GM12878 (cell line): ENCODE data around the gene ZNF282. TPM values are rescaled to one million over a fixed set of nuclear protein-coding genes. Genes with fewer than 3 reads are reported as not detected.

Experiments
- CEBPZ ChIP-seq: fragments of 150-350 bp; IDR thresholded peaks from 2 replicates; pipeline ENCODE4 v1.6.1; 2016; ENCODE audit warnings: low read depth, low read length
- CUX1 ChIP-seq: IDR thresholded peaks from 2 replicates; pipeline ENCODE4 v1.6.1; 2012; ENCODE audit warnings: improper control_type of control experiment, low read depth, low read length; ENCODE audit not compliant: insufficient replicate concordance
- FOXK2 ChIP-seq: fragments of 450-650 bp; IDR thresholded peaks from 2 replicates; pipeline ENCODE4 v1.6.1; 2017; ENCODE audit warnings: mild to moderate bottlenecking, moderate library complexity
- FOXM1 ChIP-seq: IDR thresholded peaks from 2 replicates; pipeline ENCODE4 v1.6.1; 2012; ENCODE audit warnings: low read depth, mild to moderate bottlenecking, inconsistent platforms, low read length, moderate library complexity
- HDAC2 ChIP-seq: fragments of 200-600 bp; sonication (generic); IDR thresholded peaks from 2 replicates; pipeline ENCODE4 v1.6.1; 2017
- HDAC6 ChIP-seq: fragments of 200-600 bp; sonication (generic); IDR thresholded peaks from one replicate; pipeline ENCODE4 v1.8.0; 2017; ENCODE audit warnings: antibody characterized with exemption; ENCODE audit not compliant: unreplicated experiment
- JUNB ChIP-seq: IDR thresholded peaks from 2 replicates; pipeline ENCODE4 v1.6.1; 2016; ENCODE audit warnings: antibody characterized with exemption, mild to moderate bottlenecking
- KAT2A ChIP-seq: conservative IDR thresholded peaks from 2 replicates; pipeline ENCODE4 v1.6.1; 2011; ENCODE audit warnings: low read depth, low read length; ENCODE audit not compliant: control insufficient read depth
- NFYB ChIP-seq: IDR thresholded peaks from 2 replicates; pipeline ENCODE4 v1.6.1; 2011; ENCODE audit warnings: low read depth, mild to moderate bottlenecking, low read length, improper control_type of control experiment, moderate library complexity; ENCODE audit not compliant: insufficient read depth
- NR2F1 ChIP-seq: fragments of 450-650 bp; conservative IDR thresholded peaks from 2 replicates; pipeline ENCODE4 v1.6.1; 2017; ENCODE audit warnings: mild to moderate bottlenecking
- SKIL ChIP-seq: fragments of 450-650 bp; IDR thresholded peaks from 2 replicates; pipeline ENCODE4 v1.6.1; 2017; ENCODE audit warnings: mild to moderate bottlenecking, low read depth, inconsistent platforms; ENCODE audit not compliant: poor library complexity, severe bottlenecking
- TAF1 ChIP-seq: IDR thresholded peaks from 2 replicates; pipeline ENCODE4 v1.6.1; 2011; ENCODE audit warnings: mild to moderate bottlenecking, low read depth, low read length, borderline replicate concordance
- ZSCAN29 ChIP-seq: fragments of 450-650 bp; IDR thresholded peaks from 2 replicates; pipeline ENCODE4 v1.6.1; 2017; ENCODE audit warnings: mild to moderate bottlenecking, moderate library complexity
- polyA plus RNA-seq, 11 experiments: library from polyadenylated mRNA; depleted of rRNA in 4 of 11; unstranded in 6 of 11; stranded (reverse) in 5 of 11; fragments of >200 nt; fragmentation: Nextera tagmentation in 4 of 11; fragmentation: Illumina TruSeq in 1 of 11; extraction: Ambion mirVana in 4 of 11; extraction: Trizol in 1 of 11; gene quantifications; 1 replicate in 1 of 11; 2 replicates in 10 of 11; pipeline versions ENCODE4 v1.2.1 to v1.2.3, GENCODE V29; 2011 to 2016; ENCODE audit warnings: inconsistent platforms in 2 of 11, missing spikeins in 2 of 11, low read depth in 1 of 11
- total RNA-seq, 4 experiments: library from RNA; depleted of rRNA in 3 of 4; stranded (reverse); fragments of >200 nt in 3 of 4; fragmentation: Illumina TruSeq in 1 of 4; extraction: Trizol in 1 of 4; gene quantifications; 2 replicates each; pipeline versions ENCODE4 v1.2.1 to v1.2.3, GENCODE V29; 2013 to 2021
- TF ChIP-seq, protein P1 (sequence below): IDR thresholded peaks from 2 replicates; pipeline ENCODE4 v1.6.1; 2012; ENCODE audit warnings: low read depth, low read length, improper control_type of control experiment

Gene ZNF282
- total and polyA plus RNA-seq, 10 of the 15 experiments (the other 5 are each of a cell fraction or from before 2014, with no cell fraction given): 0.35 to 28.4 (median 8.1) TPM

GRCh38 chr7:149195180-149196150, at the start of gene ZNF282 (continued):
- TF ChIP-seq CEBPZ: no peak
- TF ChIP-seq HDAC6: no peak
- TF ChIP-seq SKIL: no peak
- TF ChIP-seq HDAC2: no peak
- TF ChIP-seq KAT2A: no peak
- TF ChIP-seq FOXM1: no peak
- no peak for TF ChIP-seq CUX1
- TF ChIP-seq, protein P1, sequence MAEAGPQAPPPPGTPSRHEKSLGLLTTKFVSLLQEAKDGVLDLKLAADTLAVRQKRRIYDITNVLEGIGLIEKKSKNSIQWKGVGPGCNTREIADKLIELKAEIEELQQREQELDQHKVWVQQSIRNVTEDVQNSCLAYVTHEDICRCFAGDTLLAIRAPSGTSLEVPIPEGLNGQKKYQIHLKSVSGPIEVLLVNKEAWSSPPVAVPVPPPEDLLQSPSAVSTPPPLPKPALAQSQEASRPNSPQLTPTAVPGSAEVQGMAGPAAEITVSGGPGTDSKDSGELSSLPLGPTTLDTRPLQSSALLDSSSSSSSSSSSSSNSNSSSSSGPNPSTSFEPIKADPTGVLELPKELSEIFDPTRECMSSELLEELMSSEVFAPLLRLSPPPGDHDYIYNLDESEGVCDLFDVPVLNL: no peak; the same call in 1 of the 2 replicates
- TF ChIP-seq TAF1: peak; percentile 63; the same call in 1 of the 2 replicates
- TF ChIP-seq NFYB: 0 out of 2 replicates have a peak, but pooled peaks have one; percentile 34
- TF ChIP-seq FOXK2: peak; percentile 40; the same call in 1 of the 2 replicates
- TF ChIP-seq NR2F1: peak; percentile 60; the same call in 1 of the 2 replicates
- TF ChIP-seq ZSCAN29: peak; percentile 71; the same call in 1 of the 2 replicates
- TF ChIP-seq JUNB: no peak
